Tibial nerve (tissue), 4 donors: ENCODE results near the gene CCDC40.

Experiments used
- CTCF ChIP-seq, 5 experiments: fragments of 200-600 bp in 3 of 5; fragments of 450-650 bp in 2 of 5; sonication (generic) in 3 of 5; IDR thresholded peaks; one replicate each; pipeline ENCODE4 v1.5.1; 2016 to 2019; ENCODE audit warnings: antibody characterized with exemption in 5 of 5, mild to moderate bottlenecking in 3 of 5, moderate library complexity in 2 of 5
- EP300 ChIP-seq, 2 donors: sonication (generic); formaldehyde crosslinking; IDR thresholded peaks; one replicate each; pipeline ENCODE4 v1.6.1; 2017; ENCODE audit warnings: antibody characterized with exemption in 2 of 2, mild to moderate bottlenecking in 1 of 2
- POLR2A ChIP-seq, 2 donors: fragments of 450-650 bp; IDR thresholded peaks; one replicate each; pipeline ENCODE4 v1.6.1; 2017; ENCODE audit warnings: antibody characterized with exemption in 2 of 2, mild to moderate bottlenecking in 2 of 2, moderate library complexity in 2 of 2

GRCh38 chr17:80119271-80119791, 82.9 kb downstream of the CCDC40 start:
- TF ChIP-seq CTCF (IDR thresholded peaks at IDR 0.05) (no peak), EP300 (IDR thresholded peaks at IDR 0.05) (no peak), POLR2A (IDR thresholded peaks at IDR 0.05) (no peak)
